ENCODE measurements around the gene TMEM190.
"Not testable (repeated sequence)": the region's sequence is repeated elsewhere in the genome, so short reads cannot be mapped to it uniquely, and the experiment has no call there.

The TMEM190 gene

DNA sequence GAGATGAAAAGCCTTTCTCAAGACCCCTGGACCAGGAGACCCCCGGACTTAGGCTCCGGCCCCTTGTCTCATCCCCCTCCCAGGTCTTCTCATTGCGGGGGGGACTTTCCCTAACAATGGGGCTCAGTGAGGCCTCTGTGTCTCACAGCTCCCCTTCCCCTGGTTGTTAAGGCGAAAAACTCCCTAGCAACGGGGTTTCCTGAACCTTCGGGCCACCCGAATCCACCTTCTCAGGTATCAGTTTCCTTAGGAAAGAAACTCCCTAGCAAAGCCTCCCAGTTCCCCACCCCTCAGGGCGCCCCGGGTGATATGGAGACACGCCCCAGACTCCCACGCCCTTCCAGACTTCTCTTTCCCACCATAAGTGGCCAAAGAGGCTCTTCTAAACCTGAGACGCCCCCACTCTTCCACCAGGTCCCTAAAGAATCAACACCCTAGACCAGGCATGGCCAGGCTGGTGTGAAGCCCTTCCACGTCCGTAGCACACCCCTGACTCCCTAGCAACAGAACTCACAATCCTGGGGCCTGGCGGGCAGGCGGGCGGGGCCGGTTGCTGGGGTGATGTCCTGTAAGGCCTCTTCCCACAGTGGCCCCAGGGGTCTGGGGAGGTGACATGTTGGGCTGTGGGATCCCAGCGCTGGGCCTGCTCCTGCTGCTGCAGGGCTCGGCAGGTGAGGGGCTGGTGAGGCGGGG lies at the start of gene TMEM190:
TSS of gene TMEM190 (plus strand) at position 586 of the 693 bp plus-strand sequence. CDS start at position 614, 28 bp downstream.
- Mint-ChIP-seq H3K4me1 (peaks cover 1% of the 10 kb centered on the region), H3K36me3 (peaks cover 3% of the 10 kb centered on the region), H3K9me3 (no peaks in the 10 kb centered on the region), H3K27ac (peak within 1 kb of the TSS; percentile 14), H3K4me3 (no peak within 1 kb of the TSS), H3K27me3 (peaks cover 64% of the 10 kb centered on the region)
- DNase-seq = no peak
- CTCF ChIA-PET = no interaction called here

- H3K36me3 Mint-ChIP-seq, H3K4me1 Mint-ChIP-seq, H3K4me3 Mint-ChIP-seq, H3K27ac Mint-ChIP-seq, H3K9me3 Mint-ChIP-seq, DNase-seq: not testable (repeated sequence)
- H3K27me3 Mint-ChIP-seq = peaks cover 40% of the 10 kb centered on the region
- CTCF ChIA-PET = interaction anchor here (1.1 kb wide), 1 partner anchor 27 kb away, joined by 3 read pairs; no protein-coding TSS in a partner anchor
Observed at GRCh38 chr19:55328774-55329318, 47.8 kb upstream of the TMEM190 start.

DNA sequence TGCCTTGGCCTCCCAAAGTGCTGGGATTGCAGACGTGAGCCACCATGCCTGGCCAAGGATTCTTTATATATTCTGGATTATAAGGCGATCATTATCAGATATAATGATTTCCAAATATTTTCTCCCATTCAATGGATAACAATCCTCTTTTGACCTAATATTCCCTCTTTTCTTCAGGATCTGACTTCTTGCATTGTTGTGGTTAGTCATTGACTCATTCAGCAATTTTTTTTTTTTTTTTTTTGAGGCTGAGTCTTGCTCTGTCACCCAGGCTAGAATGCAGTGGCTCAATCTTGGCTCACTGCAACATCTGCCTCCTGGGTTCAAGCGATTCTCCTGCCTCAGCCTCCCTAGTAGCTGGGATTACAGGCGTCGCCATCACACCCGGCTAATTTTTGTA lies 46.8 kb upstream of the TMEM190 start:
- H3K4me1 Mint-ChIP-seq, H3K36me3 Mint-ChIP-seq, DNase-seq, CTCF ChIA-PET, H3K4me3 Mint-ChIP-seq, H3K27ac Mint-ChIP-seq, H3K9me3 Mint-ChIP-seq: not testable (repeated sequence)
- H3K27me3 Mint-ChIP-seq = peaks cover 37% of the 10 kb centered on the region

GRCh38 chr19:55333870-55334269 lies 42.8 kb upstream of the TMEM190 start:
- peaks cover 42% of the 10 kb centered on the region for H3K27me3 Mint-ChIP-seq

GRCh38 chr19:55336101-55336500 lies 40.5 kb upstream of the TMEM190 start:
- Mint-ChIP-seq H3K9me3 (no peaks in the 10 kb centered on the region), H3K4me3 (no peak overlapping the region), H3K36me3 (peaks cover 1% of the 10 kb centered on the region), H3K4me1 (peaks cover 21% of the 10 kb centered on the region), H3K27ac (no peak overlapping the region), H3K27me3 (peaks cover 38% of the 10 kb centered on the region)
- no peak for DNase-seq
- CTCF ChIA-PET = interaction anchor here (2.5 kb wide), 1 partner anchor 34 kb away, joined by 12 read pairs; no protein-coding TSS in a partner anchor

More at GRCh38 chr19:55333870-55334269, 42.8 kb upstream of the TMEM190 start:
- Mint-ChIP-seq H3K4me3 (no peak overlapping the region), H3K9me3 (no peaks in the 10 kb centered on the region), H3K36me3 (no peaks in the 10 kb centered on the region), H3K27ac (no peak overlapping the region), H3K4me1 (peaks cover 7% of the 10 kb centered on the region)
- DNase-seq = no peak
- CTCF ChIA-PET = no interaction called here

GRCh38 chr19:55339105-55339888 lies 37.3 kb upstream of the TMEM190 start, which contains the start of gene KMT5C:
KMT5C (plus strand) TSS chr19:55339876; CDS start chr19:55341937, 2,061 bp downstream.
- Mint-ChIP-seq H3K27me3 (peaks cover 21% of the 10 kb centered on the region), H3K27ac (peak within 1 kb of the TSS; percentile 94), H3K9me3 (no peaks in the 10 kb centered on the region), H3K36me3 (peaks cover 16% of the 10 kb centered on the region), H3K4me1 (peaks cover 27% of the 10 kb centered on the region), H3K4me3 (peak within 1 kb of the TSS; percentile 90)
- CTCF ChIA-PET = interaction anchor here (0.6 to 1.8 kb wide), 9 partner anchors 36 to 199 kb away, joined by 3 to 12 read pairs (median 4); partner anchors contain the start of genes PPP6R1 and TMEM238
- peak; percentile 100 for DNase-seq

DNA sequence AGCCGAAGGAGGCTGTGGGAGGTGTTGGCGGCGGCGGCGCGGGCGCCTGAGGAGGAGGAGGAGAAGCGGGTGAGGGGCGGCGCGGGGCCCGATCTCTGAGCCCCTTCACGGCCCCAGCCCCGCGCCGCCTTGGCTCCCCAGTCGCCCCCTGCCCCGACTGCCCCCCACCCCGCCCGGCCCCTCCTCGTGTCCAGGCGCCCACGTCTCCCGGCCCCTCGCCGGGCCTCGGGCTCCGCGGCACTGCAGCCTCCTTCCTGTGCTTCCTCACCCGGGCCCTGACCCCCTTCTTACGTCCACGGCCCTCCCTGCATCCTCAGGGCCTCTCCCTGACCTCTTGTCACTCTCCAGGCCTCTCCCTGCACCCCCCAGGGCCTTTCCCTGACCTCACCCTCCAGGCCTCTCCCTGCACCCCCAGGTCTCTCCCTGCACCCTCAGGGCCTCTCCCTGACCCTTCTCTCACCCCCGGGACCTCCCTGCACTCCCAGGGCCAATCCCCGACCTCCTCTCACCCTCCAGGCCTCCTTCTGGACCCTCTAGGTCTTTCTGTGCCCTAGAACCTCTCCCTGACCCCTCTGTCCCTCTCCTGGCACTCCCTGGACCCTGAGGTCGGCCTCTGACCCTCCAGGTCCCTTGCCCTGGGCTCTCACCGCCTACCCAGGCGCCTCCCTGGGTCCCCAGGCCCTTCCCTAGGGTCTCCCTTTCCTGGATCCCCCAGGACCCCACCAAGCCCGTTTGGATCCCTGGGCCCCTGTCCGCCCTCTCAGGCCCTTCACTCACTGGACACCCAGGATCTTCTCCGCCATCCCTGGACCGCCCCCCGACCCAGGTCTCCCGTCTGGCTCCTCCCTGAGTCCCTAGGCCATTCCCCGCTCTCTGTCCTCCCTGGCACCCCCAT lies 36.5 kb upstream of the TMEM190 start:
- H3K27ac Mint-ChIP-seq = peak overlapping the region; percentile 94
- H3K4me3 Mint-ChIP-seq = peak overlapping the region; percentile 90
- peaks cover 27% of the 10 kb centered on the region for H3K4me1 Mint-ChIP-seq
- H3K27me3 Mint-ChIP-seq = peaks cover 19% of the 10 kb centered on the region
- CTCF ChIA-PET = interaction anchor here (1.0 to 1.8 kb wide), 6 partner anchors 38 to 199 kb away, joined by 3 to 12 read pairs (median 4); partner anchors contain the start of genes PPP6R1 and TMEM238
- DNase-seq = no peak
- peaks cover 18% of the 10 kb centered on the region for H3K36me3 Mint-ChIP-seq
- no peaks in the 10 kb centered on the region for H3K9me3 Mint-ChIP-seq

- H3K36me3 Mint-ChIP-seq = peaks cover 23% of the 10 kb centered on the region
- H3K27me3 Mint-ChIP-seq = peaks cover 13% of the 10 kb centered on the region
- no peaks in the 10 kb centered on the region for H3K9me3 Mint-ChIP-seq
- H3K4me1 Mint-ChIP-seq = peaks cover 27% of the 10 kb centered on the region
- peak; percentile 52 for DNase-seq
- CTCF ChIA-PET = no interaction called here
- H3K27ac Mint-ChIP-seq = peak overlapping the region; percentile 92
- H3K4me3 Mint-ChIP-seq = peak overlapping the region; percentile 90
Observed at GRCh38 chr19:55340784-55341147, 35.9 kb upstream of the TMEM190 start.

DNA sequence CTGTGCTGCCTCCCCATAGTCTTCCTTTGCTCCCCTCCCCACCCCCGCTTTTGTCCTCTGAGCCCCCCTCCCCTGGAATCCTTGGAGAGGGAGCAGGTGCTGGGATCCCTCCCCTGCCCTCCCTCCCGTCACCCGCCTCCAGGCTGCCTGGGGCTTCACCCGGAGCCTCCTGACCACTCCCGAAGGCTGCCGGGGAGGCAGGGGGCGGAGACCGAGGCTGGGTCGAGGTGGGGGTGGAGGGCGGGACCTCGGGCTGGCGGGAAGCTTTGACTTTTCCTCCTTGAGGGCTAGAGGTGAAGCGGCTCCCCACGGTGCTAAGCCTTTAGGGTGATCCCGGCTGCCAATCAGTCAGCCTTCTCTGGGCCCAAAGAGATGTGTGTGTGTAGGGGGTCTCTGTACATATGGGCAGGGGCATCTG lies 35.4 kb upstream of the TMEM190 start:
- Mint-ChIP-seq H3K9me3 (no peaks in the 10 kb centered on the region), H3K4me1 (peaks cover 27% of the 10 kb centered on the region), H3K27ac (peak overlapping the region; percentile 92), H3K36me3 (peaks cover 23% of the 10 kb centered on the region), H3K27me3 (peaks cover 8% of the 10 kb centered on the region), H3K4me3 (peak overlapping the region; percentile 90)
- peak; percentile 82 for DNase-seq
- CTCF ChIA-PET = no interaction called here

- H3K9me3 Mint-ChIP-seq = no peaks in the 10 kb centered on the region
- H3K4me3 Mint-ChIP-seq = peak overlapping the region; percentile 90
- peaks cover 23% of the 10 kb centered on the region for H3K36me3 Mint-ChIP-seq
- CTCF ChIA-PET = no interaction called here
- no peak for DNase-seq
- H3K27ac Mint-ChIP-seq = peak overlapping the region; percentile 40
- H3K27me3 Mint-ChIP-seq = peaks cover 5% of the 10 kb centered on the region
- peaks cover 27% of the 10 kb centered on the region for H3K4me1 Mint-ChIP-seq
Observed at GRCh38 chr19:55341595-55342531, 34.8 kb upstream of the TMEM190 start.

DNA sequence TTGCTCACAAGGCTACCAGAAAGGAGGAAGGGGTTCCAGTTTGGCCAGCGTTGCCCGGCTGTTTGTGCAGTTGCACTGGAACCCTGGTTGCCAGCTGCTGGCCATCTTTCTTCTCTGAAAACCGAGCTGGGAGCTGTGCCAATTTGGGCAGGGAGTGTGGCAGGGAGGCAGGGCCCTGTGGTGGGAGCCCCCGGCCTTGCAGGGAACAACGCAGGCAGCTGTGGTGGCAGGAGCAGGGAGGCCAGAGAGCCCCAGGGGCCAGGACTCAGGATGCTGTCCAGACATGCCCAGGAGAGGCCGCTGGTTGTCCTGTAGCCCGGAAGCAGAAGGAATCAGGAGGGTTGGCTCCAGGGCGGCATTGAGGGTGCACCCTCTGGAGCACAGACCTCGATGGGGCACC lies 32.2 kb upstream of the TMEM190 start:
- DNase-seq = no peak
- H3K27ac Mint-ChIP-seq = no peak overlapping the region
- H3K4me1 Mint-ChIP-seq = peaks cover 18% of the 10 kb centered on the region
- CTCF ChIA-PET = no interaction called here
- no peaks in the 10 kb centered on the region for H3K9me3 Mint-ChIP-seq
- peaks cover 25% of the 10 kb centered on the region for H3K36me3 Mint-ChIP-seq
- H3K4me3 Mint-ChIP-seq = no peak overlapping the region
- no peaks in the 10 kb centered on the region for H3K27me3 Mint-ChIP-seq

DNA sequence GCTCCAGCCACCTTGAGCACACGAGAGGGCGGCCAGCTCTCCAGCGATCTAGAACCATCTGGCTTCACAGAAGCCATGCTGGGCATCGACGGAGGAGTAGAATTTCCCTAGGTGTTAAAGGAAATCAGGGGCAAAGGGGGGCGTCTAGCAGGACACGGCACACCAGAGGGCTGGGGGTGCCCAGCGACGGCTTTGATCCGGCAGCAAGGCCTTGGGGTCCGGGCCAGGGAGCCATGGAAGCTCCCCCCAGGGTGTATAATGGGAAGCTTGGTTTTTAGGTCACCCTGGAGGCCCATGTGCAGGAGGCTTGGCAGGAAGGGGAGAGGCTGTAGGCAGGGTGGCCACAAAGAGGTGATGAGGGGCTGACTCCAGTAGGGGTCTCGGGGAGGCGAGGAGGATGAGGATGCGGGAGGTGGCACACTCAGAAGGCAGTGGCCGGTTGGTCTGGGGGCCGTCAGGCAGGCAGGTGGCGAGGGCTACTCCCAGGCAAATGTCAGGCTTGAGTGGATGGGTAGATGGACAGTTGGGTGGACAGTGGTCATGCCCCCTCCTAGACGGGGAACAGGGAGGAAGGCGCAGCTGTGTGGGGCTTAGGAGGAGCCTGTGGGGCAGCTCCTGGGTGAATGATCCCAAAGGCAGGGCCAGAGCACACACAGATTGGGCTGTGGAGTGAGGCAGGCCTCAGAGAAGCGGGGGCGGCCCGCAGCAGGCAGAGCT lies 31.4 kb upstream of the TMEM190 start:
- peaks cover 24% of the 10 kb centered on the region for H3K36me3 Mint-ChIP-seq
- CTCF ChIA-PET = no interaction called here
- no peak for DNase-seq
- H3K4me3 Mint-ChIP-seq = peak overlapping the region; percentile 23
- H3K27ac Mint-ChIP-seq = no peak overlapping the region
- H3K9me3 Mint-ChIP-seq = no peaks in the 10 kb centered on the region
- H3K27me3 Mint-ChIP-seq = no peaks in the 10 kb centered on the region
- H3K4me1 Mint-ChIP-seq = peaks cover 12% of the 10 kb centered on the region

Measured in activated naive CD4-positive, alpha-beta T cell treated with anti-CD3 and anti-CD28 coated beads, Interleukin-2, amount 10 ng/mL, durations not matched to agents 7 days and 5 days (primary cell).